ENCODE results near the gene MAGI2.

DNA sequence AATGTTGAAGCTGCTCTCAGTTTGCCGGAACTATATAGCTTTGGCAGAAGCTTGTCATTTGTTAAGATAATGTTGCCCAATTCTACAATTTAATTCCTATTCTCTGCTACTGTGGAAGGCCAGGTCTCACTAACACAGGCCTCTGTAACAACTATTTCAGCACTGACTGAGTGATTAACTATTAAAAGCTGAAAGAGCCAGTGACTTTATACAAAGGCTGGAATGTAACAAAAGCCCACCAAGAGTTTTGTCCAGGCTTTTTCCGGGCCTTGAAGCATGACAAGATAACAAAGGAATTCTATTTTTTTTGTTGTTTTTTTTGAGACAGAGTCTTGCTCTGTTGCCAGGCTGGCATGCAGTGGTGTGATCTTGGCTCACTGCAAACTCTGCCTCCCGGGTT lies 859.3 kb downstream of the MAGI2 start:
- TF ChIP-seq CTCF (conservative IDR thresholded peaks at IDR 0.05; ENCODE audit: low read depth in 2 of 2): no peak
- no peak for TF ChIP-seq STAT1 (IDR thresholded peaks at IDR 0.05; ENCODE audit: unreplicated experiment)
